Activated CD4-positive, alpha-beta T cell treated with anti-CD3 and anti-CD28 coated beads, Interleukin-2, amount 50 U/mL, for 1 hour (primary cell): Measurements from ENCODE around the gene SPDYC.
A peak's percentile ranks its signal among the peaks of the same experiment; 100 is the strongest.
"Not testable (repeated sequence)": the region's sequence is repeated elsewhere in the genome, so short reads cannot be mapped to it uniquely, and the experiment has no call there.

Experiments
- DNase-seq: peaks from one replicate; pipeline ENCODE4 v3.0.0-alpha.2; 2020

Gene SPDYC

DNA sequence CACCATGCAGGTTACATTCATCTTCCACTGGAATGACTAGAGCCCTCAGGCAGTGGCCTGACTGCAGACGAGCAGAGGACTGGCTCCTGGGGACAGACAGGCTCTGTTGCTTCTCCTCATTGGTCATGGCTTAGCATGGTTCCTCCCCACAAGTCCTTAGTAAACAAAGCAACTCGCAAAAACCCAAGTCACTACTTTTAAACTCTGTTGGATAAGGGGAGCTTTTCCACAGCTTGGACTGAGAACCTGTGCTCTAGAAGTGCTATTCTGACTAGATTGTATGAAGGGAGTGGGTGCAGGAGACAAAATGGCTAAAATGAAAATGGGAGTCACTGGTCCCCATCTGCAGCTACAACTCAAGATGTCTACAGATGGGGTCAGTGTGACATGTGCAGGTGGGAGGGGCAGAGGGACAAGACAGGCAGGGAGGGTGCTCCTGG, 4.6 kb downstream of the SPDYC start:
- DNase-seq: not testable (repeated sequence)

DNA sequence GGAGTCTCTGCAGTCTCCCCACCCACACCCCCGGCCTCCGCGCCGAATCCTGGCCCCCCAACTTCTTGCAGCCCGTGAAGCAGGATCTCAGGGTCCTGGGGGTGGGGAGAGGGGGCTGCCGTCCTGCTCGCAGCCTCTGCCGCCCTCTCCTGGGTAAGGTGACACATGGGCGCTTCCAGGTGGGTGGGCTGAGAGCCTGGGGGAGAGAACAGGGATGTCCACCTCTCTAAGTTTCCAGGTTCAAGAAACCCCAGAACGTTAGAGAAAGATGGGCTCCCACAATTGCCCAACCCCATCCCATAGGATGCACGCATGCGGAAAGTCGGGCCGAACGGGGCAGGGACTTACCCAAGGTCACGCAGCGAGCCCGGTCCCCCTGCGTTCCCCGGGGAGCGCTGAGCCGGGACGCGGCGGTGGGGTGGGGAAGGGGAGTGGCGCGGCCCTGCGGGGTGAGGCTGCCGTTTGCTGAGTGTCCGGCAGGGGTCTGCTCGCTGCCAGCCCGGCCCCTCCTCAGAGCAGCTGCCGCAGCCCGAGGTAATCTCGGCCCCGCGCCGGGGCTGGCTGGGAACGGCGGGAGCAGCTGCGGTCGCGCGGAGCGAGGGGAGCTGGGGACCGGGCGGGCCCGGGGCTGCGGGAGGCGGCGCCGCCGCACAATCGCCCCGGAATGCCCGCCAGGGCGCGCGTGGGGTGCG, 11.0 kb downstream of the SPDYC start:
- peak; percentile 49 for DNase-seq

DNA sequence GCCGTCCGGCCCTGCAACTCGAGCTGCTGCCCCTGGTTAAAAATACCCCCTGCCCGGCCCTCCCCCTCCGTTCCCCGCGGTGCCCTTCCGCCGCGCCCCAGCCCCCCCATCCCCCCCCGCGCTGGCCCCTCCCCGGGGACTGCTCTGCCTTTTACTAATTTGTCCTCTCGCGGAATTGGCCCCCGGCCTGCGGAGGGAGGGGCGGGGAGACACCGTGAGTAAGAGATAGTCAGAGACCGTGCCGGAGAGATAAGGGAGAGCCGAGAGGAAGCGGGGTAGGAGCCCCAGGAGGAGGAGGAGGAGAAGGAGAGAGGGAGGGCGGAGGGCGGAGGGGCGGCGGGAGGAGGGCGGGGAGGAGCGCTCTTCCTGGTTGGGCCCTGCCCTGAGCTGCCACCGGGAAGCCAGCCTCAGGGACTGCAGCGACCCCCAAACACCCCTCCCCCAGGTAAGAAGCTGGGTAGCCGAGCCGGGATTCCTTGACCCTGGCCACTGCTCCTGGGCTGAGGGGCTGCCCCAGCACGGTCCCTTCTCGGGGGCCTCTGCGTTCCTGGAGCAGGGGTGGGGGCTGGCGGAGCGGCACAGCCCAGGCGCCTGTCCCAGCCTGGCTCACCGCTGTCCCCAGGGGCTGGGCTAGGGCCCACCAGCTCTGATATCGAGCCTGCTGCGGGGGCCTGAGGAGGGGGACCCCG, 11.7 kb downstream of the SPDYC start, which contains the start of gene CAPN1:
Gene CAPN1 (plus strand): TSS at position 360 of the 689 bp plus-strand sequence. CDS start 774 bp downstream, outside the sequence.
- DNase-seq: peak; percentile 58

DNA sequence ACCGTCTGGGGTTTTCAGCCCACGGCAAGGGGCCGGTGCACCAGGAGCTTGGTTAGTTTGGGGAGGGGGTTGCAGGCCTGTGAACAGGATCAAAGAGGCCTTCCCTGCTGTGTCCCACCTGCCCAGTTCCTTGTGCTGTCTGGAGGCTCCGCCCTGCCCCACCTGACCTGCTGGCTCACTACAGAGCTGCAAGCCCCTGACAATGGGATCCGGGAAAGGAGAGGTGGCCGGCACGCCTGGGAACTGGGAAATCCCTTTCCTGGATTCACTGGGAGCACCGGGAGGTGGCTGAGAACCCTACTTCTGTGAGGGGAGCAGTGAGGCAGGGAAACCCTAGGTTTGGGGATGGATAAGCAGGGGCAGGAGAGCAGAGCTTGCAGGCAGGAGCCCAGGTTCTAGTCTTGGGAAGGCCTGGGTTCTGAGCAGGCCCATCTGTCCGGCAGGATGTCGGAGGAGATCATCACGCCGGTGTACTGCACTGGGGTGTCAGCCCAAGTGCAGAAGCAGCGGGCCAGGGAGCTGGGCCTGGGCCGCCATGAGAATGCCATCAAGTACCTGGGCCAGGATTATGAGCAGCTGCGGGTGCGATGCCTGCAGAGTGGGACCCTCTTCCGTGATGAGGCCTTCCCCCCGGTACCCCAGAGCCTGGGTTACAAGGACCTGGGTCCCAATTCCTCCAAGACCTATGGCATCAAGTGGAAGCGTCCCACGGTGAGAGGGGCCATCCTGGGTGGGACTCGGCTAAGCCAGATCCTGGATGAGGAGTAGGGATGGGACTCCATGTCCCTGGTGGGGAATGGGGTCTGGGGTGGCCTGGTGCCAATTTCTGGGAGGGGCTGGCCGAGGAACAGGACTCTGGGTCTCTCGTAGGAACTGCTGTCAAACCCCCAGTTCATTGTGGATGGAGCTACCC, 12.5 kb downstream of the SPDYC start:
- no peak for DNase-seq

DNA sequence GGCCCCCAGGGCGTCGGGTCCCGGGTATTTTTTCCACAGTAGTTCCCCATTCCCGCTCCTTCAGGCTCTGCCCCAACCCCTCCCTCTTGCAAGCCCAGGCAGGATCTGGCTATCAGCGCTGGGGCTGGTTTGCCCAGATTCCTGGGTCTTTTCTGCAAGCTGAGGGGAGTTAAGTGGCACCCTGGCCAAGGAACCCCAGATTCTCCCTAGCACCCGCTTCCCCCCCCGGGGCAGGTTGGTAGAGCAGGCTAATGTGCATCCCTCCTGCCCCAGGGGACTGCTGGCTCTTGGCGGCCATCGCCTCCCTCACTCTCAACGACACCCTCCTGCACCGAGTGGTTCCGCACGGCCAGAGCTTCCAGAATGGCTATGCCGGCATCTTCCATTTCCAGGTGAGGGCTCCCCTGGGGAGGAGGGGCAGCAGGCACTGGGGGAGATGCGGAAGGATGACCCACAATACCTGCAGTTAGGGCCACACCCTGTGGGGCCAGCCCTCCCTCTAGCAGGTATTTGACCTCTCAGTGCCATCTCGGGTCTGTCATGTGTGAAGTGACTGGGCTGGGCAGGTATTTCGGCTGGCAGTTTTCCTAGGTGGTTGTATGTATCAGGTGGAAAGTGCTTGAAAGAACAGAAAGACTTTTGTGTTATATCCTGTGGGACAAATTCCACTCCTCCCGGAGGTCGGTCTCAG, 13.3 kb downstream of the SPDYC start:
- no peak for DNase-seq

DNA sequence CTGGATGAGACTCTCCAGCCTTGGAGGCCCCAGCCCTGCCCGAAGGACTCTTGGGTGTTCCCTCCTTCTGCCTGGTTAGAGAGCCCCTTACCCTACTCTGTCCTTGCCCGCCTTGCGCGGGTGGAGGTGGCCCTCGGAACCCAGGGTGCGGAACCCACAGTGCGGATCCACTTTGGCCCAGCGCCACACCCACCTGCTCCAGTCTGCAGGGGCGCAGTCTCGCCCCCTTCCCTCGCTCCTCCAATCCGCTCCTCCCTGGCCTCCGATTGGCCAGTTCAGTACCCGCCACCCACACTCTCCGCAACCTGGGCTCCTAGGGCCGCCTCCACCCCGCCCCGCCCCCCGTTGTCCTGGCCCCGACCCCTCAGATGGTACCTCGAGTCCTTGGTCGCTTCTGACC, 14.1 kb downstream of the SPDYC start:
- DNase-seq: no peak

DNA sequence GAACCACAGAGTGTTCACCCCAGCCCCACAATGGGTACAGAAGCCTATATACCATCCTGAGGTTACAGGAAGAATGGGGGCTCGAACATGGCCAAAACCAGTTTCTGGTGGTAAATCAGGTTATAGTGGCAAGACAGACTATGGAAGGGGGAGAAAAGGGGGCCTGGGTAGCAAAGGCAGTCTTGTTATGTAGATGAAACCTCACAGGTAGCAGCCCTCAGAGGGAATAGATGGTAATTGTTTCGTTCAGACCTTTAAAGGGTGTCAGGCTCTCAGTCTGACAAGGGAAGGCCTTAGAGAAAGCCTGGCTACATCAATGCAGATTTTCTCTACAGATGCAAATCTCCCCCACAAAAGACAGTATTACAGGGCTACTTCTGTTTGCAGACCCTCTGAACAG, 15.1 kb downstream of the SPDYC start:
- no peak for DNase-seq

DNA sequence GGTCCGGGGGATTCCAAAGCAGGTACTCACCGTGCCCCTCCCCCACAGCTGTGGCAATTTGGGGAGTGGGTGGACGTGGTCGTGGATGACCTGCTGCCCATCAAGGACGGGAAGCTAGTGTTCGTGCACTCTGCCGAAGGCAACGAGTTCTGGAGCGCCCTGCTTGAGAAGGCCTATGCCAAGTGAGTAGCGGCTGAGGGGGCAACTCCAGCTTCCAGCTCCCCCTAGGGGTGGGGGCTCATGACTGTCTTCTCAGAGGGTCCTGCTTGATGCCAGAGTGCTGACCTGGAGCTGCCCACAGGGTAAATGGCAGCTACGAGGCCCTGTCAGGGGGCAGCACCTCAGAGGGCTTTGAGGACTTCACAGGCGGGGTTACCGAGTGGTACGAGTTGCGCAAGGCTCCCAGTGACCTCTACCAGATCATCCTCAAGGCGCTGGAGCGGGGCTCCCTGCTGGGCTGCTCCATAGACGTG, 15.9 kb downstream of the SPDYC start:
- no peak for DNase-seq

DNA sequence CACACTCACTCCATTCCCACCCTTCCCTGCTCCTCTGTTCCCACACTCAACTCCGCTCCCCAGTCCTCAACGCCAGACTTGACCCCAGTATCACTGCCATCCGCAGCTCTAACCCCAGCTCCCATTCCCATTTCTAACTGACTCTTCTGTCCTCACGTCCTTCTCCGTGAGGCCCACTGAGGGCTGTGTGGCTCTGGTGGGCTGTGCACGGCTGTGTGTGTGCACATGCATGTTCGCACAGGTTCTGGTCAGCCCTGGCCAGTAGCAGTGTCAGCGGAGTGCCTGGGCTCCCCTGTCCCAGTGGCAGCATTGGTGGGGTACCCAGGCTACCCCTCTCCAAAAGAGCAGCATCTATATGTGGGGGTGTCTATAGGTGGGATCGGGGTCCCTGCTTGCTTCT, 16.7 kb downstream of the SPDYC start:
- DNase-seq: no peak

DNA sequence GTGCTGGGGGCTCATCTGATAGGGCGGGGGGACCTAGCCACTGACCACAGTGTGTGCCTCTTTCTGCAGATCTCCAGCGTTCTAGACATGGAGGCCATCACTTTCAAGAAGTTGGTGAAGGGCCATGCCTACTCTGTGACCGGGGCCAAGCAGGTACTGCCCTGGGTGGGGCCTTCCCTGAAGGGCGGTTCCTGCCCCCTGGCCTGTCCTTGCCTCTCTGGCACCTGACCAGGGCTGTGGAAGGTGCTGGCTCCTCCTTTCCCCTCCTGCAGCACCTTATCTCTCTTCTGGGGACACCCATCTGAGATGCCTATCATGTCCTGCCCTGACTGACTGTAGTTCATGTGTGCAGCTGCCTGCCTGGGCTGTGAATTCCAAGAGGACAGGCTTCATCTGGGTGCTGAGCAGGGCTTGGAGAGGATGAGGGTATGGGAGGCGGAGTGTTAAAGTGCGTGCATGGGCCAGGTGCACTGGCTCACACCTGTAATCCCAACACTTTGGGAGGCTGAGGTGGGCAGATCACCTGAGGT, 17.2 kb downstream of the SPDYC start:
- no peak for DNase-seq

DNA sequence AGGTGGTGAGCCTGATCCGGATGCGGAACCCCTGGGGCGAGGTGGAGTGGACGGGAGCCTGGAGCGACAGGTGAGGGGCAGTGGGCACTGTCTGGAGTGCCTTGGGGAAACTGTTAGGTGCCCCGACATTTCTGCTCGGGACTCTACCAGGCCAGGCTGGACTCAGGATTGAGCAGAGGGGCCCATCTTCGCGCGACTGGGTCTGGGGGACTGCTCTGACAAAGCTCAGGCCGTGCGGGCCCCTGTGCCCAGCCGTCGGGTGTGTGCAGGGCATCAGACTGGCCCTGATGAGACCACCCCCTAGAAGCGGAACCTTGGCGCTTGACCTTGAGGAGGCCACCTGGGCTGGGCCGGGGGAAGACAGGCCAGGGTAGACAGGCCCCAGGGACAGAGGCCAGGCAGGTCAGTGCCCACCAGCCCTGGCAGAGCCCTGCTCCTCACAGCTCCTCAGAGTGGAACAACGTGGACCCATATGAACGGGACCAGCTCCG, 18.0 kb downstream of the SPDYC start:
- no peak for DNase-seq

DNA sequence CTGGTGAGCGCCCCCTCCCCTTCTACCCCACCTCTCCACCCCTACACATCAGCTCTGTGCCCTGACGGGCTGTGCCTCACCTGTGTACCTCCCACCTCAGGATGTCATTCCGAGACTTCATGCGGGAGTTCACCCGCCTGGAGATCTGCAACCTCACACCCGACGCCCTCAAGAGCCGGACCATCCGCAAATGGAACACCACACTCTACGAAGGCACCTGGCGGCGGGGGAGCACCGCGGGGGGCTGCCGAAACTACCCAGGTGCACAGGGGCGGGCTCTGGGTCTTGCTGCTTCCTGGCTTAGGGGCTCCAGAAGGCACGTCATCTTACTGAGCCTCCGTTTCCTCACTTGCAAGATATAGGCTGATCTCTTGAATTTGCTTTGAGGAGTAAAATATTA, 18.5 kb downstream of the SPDYC start:
- no peak for DNase-seq

DNA sequence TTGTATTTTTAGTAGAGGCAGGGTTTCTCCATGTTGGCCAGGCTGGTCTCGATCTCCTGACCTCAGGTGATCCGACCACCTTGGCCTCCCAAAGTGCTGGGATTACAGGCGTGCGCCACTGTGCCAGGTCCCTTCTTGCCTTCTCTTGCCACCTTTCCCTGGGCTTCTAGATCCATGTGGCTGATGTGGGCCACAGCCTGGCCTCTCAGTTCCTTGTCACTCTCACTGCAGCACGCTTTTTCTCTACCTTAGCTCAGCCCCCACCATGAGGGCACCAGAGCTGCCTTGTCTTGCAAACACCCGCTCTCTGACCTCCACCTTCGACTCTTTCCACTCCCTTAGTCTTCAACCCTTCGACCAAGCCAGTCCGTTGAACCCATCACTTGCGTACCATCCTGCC, 19.2 kb downstream of the SPDYC start:
- DNase-seq: no peak

DNA sequence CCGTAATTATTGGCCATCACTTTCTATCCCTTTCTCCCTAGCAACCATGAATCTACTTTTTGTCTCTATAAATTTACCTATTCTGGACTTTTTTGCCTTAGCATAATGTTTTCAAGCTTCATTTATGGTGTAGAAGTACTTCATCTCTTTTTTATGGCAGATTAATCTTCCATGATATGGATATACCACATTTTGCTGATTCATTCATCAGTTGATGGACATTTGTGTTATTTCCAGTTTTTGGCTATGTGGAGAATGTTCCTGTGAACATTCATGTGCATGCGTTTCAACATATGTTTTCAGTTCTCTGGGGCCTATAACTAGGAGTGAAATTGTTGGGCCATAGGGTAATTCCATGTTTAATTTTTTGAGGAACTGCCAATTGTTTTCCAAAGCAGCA, 24.5 kb downstream of the SPDYC start:
- DNase-seq: no peak

DNA sequence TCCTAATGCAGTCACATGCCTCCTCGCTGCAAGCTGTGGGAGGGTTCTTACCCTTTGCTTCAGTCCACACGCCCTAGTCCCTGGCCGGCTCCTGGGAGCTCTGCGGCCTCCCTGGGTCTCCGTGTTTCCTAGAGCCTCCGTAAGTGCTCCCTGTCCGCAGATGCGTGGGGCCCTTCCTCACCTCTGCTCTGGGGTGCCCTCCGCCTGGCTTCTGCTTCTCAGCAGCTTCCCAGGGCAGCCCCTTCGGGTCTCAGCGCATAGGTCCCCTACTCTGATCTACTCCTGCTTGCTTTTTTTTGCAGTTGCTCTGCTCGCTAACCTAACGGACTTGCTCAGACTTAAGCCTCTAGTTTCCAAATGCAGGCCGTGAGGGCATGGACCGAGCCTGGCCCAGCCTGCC, 34.1 kb downstream of the SPDYC start:
- no peak for DNase-seq

DNA sequence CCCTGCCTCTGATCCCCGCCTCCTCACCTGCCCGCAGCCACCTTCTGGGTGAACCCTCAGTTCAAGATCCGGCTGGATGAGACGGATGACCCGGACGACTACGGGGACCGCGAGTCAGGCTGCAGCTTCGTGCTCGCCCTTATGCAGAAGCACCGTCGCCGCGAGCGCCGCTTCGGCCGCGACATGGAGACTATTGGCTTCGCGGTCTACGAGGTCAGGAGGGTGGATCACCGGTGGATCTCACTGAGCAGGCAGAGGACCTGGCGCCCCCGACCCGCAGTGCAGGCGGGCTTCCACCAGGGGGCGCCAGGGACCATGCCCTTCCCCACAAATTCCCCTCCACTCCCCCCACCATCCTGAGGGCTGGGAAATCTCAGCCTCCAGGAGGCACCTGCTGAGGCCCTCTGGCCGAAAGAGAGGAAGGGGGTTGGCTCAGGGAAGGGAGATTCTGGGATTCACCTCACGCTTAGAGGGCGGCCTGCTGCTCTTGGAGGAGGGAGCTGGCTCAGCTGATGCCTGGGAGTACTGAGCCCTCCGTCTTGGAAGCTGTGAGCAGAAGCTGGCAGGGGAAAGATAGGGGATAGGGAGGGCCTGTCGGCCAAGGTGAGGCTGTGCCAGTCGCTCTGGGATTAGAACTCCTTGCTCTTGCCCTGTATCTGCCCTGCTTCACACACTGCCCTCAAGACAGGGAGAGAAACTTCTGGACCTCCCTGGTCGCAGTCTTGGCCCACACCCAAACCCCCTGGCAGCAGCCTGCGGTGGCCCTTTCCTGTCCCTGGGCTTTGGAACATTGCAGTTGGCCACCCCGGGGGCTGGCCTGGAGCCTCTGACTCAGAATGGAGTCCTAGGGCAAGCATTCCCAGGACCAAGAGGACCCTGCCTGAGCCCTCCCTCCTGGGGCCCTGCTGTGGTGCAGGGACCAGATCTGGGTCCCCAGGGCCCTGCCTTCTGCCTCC, 34.9 kb downstream of the SPDYC start:
- DNase-seq: peak; percentile 48

DNA sequence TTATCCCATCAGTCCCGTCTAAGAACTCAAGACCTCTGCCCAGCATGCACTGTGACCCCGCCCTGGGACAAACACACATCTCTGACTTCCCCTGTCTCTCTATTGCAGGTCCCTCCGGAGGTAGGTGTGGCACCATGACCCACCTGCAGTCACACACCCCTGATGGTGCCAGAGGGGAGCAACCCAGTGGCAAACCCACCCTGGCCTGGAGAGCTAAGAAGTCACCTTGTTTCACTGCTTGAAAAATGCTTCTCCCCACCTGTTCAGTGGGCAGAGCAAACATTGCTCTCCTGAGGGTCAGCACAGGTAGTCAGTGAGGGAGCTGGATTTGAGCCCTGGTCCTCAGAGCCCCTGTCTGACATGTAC, 35.6 kb downstream of the SPDYC start:
- DNase-seq: no peak

DNA sequence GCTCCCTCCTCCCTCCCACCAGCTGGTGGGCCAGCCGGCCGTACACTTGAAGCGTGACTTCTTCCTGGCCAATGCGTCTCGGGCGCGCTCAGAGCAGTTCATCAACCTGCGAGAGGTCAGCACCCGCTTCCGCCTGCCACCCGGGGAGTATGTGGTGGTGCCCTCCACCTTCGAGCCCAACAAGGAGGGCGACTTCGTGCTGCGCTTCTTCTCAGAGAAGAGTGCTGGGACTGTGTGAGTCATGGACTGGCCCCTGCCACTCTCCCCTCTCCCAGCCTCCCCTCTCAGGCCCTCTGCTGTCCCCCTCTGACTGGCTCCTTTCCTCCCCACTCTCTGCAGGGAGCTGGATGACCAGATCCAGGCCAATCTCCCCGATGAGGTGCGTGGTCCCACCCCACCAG, 36.4 kb downstream of the SPDYC start:
- DNase-seq: no peak

DNA sequence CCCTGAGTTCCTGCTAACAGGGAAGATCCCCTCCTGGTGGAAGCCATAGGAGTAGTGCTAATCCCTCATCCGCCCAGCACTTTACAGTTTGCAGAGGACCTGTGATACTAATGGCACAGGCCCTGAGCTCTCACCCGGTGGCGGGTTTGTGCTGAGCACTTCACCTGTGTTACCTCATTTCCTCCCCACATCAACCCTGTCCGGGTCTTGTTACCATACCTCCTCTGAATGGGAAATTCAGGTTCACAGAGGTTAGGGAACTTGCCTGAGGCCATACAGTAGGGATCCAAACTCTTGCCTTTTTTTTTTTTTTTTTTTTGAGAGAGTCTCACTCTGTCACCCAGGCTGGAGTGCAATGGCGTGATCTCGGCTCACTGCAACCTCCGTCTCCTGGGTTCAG, 36.9 kb downstream of the SPDYC start:
- DNase-seq: no peak

DNA sequence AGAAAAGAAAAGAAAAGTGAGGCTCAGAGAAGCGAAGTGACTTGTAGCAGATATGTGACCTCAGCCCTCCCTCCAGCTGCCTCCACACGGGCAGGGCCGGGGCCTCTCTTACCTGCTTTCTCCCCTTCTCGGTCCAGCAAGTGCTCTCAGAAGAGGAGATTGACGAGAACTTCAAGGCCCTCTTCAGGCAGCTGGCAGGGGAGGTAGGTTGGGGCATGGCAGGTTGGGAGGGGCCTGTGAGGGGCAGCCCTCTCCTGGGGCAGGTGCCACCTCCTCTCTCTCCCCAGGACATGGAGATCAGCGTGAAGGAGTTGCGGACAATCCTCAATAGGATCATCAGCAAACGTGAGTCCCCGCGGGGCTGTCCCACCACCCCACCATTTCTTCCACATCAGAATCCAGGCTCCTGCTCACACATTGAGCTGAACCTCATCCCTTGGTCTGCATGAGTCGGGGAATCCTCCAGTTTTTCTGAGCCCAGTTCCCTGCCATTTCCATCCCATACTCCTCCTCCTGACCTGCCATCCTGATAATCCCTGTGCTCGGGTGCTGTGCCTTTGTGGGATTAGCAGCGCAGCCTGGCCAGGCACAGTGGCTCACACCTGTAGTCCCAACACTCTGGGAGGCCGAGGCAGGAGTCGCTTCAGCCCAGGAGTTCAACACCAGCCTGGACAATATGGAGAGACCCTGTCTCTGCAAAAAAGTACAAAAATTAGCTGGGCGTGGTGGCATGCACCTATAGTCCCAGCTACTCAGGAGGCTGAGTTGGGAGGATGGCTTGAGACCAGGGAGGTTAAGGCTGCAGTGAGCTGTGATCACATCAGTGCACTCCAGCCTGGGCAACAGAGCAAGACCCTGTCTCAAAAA, 38.1 kb downstream of the SPDYC start:
- DNase-seq: no peak
